Epithelial cell of esophagus (primary cell): Measurements from ENCODE around the gene KCNH5.

Source experiments
- DNase-seq: peaks from one replicate; pipeline ENCODE4 v3.0.0; 2010; ENCODE audit warnings: low read depth
- H3K4me3 ChIP-seq: 2 replicates; pipeline ENCODE4 v1.5.1; 2011; ENCODE audit warnings: mild to moderate bottlenecking, low read length, control low read depth
- CTCF ChIP-seq: IDR thresholded peaks from 2 replicates; pipeline ENCODE4 v1.5.1; 2011; ENCODE audit warnings: low read depth, mild to moderate bottlenecking, low read length, control low read depth, inconsistent platforms; ENCODE audit not compliant: insufficient read depth; ENCODE audit errors: missing control alignments

KCNH5 gene

GRCh38 chr14:63011623-63012022 lies 33.6 kb downstream of the KCNH5 start:
- no peak overlapping the region for H3K4me3 ChIP-seq
- DNase-seq, result peak; percentile 5
- no peak for TF ChIP-seq CTCF

GRCh38 chr14:63009495-63009894 lies 35.8 kb downstream of the KCNH5 start:
- no peak for DNase-seq
- H3K4me3 ChIP-seq, result no peak overlapping the region
- TF ChIP-seq CTCF, result no peak

GRCh38 chr14:63006531-63006930 lies 38.7 kb downstream of the KCNH5 start:
- DNase-seq, result no peak
- no peak overlapping the region for H3K4me3 ChIP-seq
- TF ChIP-seq CTCF, result no peak

- TF ChIP-seq CTCF, result no peak
- no peak for DNase-seq
- H3K4me3 ChIP-seq, result no peak overlapping the region
Measured at GRCh38 chr14:62994096-62994495, 51.2 kb downstream of the KCNH5 start.

- no peak for TF ChIP-seq CTCF
- peak; percentile 3 for DNase-seq
Measured at GRCh38 chr14:62988967-62989366, 56.3 kb downstream of the KCNH5 start.

GRCh38 chr14:62983821-62984220 lies 61.4 kb downstream of the KCNH5 start:
- H3K4me3 ChIP-seq, result no peak overlapping the region
- DNase-seq, result no peak
- TF ChIP-seq CTCF, result no peak

More at GRCh38 chr14:62988967-62989366, 56.3 kb downstream of the KCNH5 start:
- no peak overlapping the region for H3K4me3 ChIP-seq

GRCh38 chr14:62980693-62981092 lies 64.6 kb downstream of the KCNH5 start:
- TF ChIP-seq CTCF, result no peak
- no peak for DNase-seq
- H3K4me3 ChIP-seq, result no peak overlapping the region
